Measurements from ENCODE around the gene LGALS9B. TPM values are rescaled to one million over a fixed set of nuclear protein-coding genes. Genes with fewer than 3 reads are reported as not detected.

Gene LGALS9B
- total RNA-seq, result not detected in 2 replicates

DNA sequence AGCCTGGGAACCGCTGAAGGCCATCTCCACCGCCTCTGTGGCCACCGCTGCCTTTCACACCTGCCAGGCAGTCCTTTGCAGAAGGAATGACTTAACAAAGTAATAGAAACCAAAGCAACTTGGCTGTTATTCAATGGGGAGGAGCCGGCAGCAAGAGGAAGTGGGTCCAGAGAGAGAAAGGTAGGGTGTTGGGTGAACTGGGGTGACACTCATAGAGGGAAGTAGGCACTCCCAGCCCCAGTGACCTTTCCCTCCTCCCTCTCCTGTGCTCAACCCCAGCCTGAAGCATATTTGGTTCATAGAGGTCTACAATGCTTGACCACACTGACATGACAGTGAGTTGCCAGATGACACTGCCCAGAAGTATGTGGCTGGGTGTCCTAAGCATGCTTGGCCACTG lies at the start of gene LGALS9B:
Gene LGALS9B (minus strand): TSS at position 93 of the 400 bp plus-strand sequence. CDS start 69 bp downstream, at position 24.

Other genes starting within 250 kb of the LGALS9B start
- gene CDRT15L2, start 112.2 kb upstream of the LGALS9B start, total RNA-seq, result not detected in 2 replicates